MM.1S (cell line): ENCODE measurements around the gene LEPROT.

ENCODE experiments used
- DNase-seq: peaks from one replicate; pipeline ENCODE4 v3.0.0-alpha.2; 2015
- H2AFZ ChIP-seq: fragments of 300-600 bp; sonication (generic); 2 replicates; pipeline ENCODE4 v1.6.0; 2016; ENCODE audit warnings: antibody characterized with exemption, low read length
- H3F3A ChIP-seq: fragments of 300-600 bp; sonication (generic); 2 replicates; pipeline ENCODE4 v1.6.1; 2016; ENCODE audit warnings: mild to moderate bottlenecking, antibody characterized with exemption, low read length, moderate library complexity, mixed read lengths; ENCODE audit not compliant: insufficient read depth
- H3K27ac ChIP-seq: fragments of 300-600 bp; sonication (generic); 2 replicates; pipeline ENCODE4 v1.5.1; 2016; ENCODE audit warnings: mild to moderate bottlenecking, low read length
- H3K27me3 ChIP-seq: fragments of 300-600 bp; sonication (generic); replicated peaks from 2 replicates; pipeline ENCODE4 v1.6.0; 2016; ENCODE audit warnings: low read length; ENCODE audit not compliant: insufficient read depth
- H3K36me3 ChIP-seq: fragments of 300-600 bp; sonication (generic); replicated peaks from 2 replicates; pipeline ENCODE4 v1.6.1; 2016; ENCODE audit warnings: mild to moderate bottlenecking, low read length, mixed read lengths; ENCODE audit not compliant: insufficient read depth
- H3K4me1 ChIP-seq: fragments of 300-600 bp; sonication (generic); 2 replicates; pipeline ENCODE4 v1.6.1; 2016; ENCODE audit warnings: low read length, mixed read lengths
- H3K4me2 ChIP-seq: fragments of 300-600 bp; sonication (generic); 2 replicates; pipeline ENCODE4 v1.6.0; 2016; ENCODE audit warnings: low read depth, low read length
- H3K4me3 ChIP-seq: fragments of 300-600 bp; sonication (generic); 2 replicates; pipeline ENCODE4 v1.5.1; 2016; ENCODE audit warnings: low read length, mixed read lengths
- H3K79me2 ChIP-seq: fragments of 300-600 bp; sonication (generic); 2 replicates; pipeline ENCODE4 v1.6.1; 2016; ENCODE audit warnings: mixed run types, low read length, mixed read lengths
- H3K9ac ChIP-seq: fragments of 300-600 bp; sonication (generic); 2 replicates; pipeline ENCODE4 v1.6.1; 2016; ENCODE audit warnings: low read length, mixed read lengths
- H3K9me2 ChIP-seq: fragments of 300-600 bp; sonication (generic); replicated peaks from 2 replicates; pipeline ENCODE4 v1.6.1; 2016; ENCODE audit warnings: mild to moderate bottlenecking, low read length, mixed read lengths; ENCODE audit not compliant: insufficient read depth
- H3K9me3 ChIP-seq: fragments of 300-600 bp; sonication (generic); replicated peaks from 2 replicates; pipeline ENCODE4 v1.6.1; 2016; ENCODE audit warnings: mild to moderate bottlenecking, low read length, mixed read lengths; ENCODE audit not compliant: insufficient read depth
- H4K20me1 ChIP-seq: fragments of 300-600 bp; sonication (generic); 2 replicates; pipeline ENCODE4 v1.6.1; 2016; ENCODE audit warnings: mild to moderate bottlenecking, low read length, moderate library complexity, mixed read lengths; ENCODE audit not compliant: insufficient read depth
- EZH2 ChIP-seq: fragments of 300-600 bp; sonication (generic); optimal IDR thresholded peaks from 2 replicates; pipeline ENCODE3; 2017; ENCODE audit warnings: low read depth, mild to moderate bottlenecking, antibody characterized with exemption, low read length, mixed read lengths
- EZH2phosphoT487 ChIP-seq: fragments of 300-600 bp; sonication (generic); IDR thresholded peaks from 2 replicates; pipeline ENCODE4 v1.6.1; 2018; ENCODE audit warnings: antibody characterized with exemption, low read length
- TF ChIP-seq, protein P1 (sequence below): fragments of 300-600 bp; sonication (generic); IDR thresholded peaks from 2 replicates; pipeline ENCODE4 v1.5.1; 2016; ENCODE audit warnings: antibody characterized with exemption, low read length, mixed read lengths

LEPROT gene

DNA sequence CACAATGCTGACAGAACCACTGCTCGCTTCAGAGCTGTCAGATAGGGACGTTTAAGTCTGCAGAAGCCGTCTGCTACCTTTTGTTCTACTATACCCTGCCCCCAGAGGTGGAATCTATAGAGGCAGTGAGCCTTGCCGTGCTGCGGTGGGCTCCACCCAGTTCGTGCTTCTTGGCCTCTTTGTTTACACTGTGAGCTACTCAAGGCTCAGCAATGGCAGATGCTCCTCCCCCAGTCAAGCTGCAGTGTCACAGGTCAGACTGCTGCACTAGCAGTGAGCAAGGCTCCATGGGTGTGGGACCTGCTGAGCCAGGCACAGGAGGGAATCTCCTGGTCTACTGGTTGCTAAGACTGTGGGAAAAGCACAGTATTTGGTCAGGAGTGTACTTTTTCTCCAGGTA lies 47.1 kb downstream of the LEPROT start:
- DNase-seq = no peak
- Histone ChIP-seq H2AFZ (no peak overlapping the region), H3K4me3 (no peak overlapping the region), H3K9me2 (no peaks in the 10 kb centered on the region), H4K20me1 (no peaks in the 10 kb centered on the region), H3K27me3 (no peaks in the 10 kb centered on the region), H3K9ac (no peak overlapping the region), H3F3A (no peaks in the 10 kb centered on the region), H3K4me2 (no peak overlapping the region), H3K79me2 (no peaks in the 10 kb centered on the region), H3K36me3 (no peaks in the 10 kb centered on the region), H3K27ac (no peak overlapping the region), H3K9me3 (no peaks in the 10 kb centered on the region), H3K4me1 (no peaks in the 10 kb centered on the region)
- TF ChIP-seq EZH2phosphoT487 (no peak), EZH2 (no peak)
- TF ChIP-seq, protein P1, sequence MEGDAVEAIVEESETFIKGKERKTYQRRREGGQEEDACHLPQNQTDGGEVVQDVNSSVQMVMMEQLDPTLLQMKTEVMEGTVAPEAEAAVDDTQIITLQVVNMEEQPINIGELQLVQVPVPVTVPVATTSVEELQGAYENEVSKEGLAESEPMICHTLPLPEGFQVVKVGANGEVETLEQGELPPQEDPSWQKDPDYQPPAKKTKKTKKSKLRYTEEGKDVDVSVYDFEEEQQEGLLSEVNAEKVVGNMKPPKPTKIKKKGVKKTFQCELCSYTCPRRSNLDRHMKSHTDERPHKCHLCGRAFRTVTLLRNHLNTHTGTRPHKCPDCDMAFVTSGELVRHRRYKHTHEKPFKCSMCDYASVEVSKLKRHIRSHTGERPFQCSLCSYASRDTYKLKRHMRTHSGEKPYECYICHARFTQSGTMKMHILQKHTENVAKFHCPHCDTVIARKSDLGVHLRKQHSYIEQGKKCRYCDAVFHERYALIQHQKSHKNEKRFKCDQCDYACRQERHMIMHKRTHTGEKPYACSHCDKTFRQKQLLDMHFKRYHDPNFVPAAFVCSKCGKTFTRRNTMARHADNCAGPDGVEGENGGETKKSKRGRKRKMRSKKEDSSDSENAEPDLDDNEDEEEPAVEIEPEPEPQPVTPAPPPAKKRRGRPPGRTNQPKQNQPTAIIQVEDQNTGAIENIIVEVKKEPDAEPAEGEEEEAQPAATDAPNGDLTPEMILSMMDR = no peak

DNA sequence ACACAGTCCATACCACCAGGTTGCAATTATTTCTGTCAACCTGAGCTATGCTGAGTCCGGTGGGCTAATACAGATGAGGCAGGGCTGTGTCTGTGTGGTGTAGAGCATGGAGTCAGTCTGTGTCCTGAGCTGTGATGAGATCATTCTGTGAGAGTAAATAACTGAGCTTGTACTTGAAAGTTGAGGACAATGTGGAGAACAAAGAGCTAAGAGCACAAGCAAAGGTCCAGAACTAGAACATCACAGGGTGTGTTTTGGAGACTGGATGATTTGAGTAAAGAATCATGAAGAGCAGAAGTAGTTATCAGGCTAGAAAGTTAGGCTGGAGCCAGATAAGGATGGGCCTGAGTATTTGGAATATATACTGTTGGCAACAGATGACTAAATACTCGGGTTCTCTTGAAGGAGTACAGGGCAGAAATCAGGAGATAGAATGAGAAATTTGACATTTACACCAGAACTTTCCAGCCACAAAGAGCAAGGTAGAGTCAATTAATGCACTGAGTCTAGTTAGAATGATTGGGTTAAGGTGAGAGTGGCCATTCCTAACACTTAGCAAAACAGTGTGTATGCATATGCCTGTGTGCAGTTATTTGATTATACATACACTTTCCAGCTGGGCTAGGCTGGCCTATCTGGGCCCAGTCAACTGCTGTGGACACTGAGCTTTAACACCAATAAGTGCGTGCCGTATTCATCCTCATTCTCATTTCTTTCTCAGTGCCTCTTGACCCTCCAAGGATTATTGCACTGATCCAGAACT lies 48.8 kb downstream of the LEPROT start:
- Histone ChIP-seq H3K79me2 (no peaks in the 10 kb centered on the region), H3K9me2 (no peaks in the 10 kb centered on the region), H3K27me3 (no peaks in the 10 kb centered on the region), H3K9ac (no peak overlapping the region), H3K4me3 (no peak overlapping the region), H3K9me3 (no peaks in the 10 kb centered on the region), H3K4me2 (no peak overlapping the region), H3K27ac (no peak overlapping the region), H3K36me3 (no peaks in the 10 kb centered on the region), H3F3A (no peaks in the 10 kb centered on the region), H3K4me1 (no peaks in the 10 kb centered on the region), H4K20me1 (no peaks in the 10 kb centered on the region), H2AFZ (no peak overlapping the region)
- TF ChIP-seq EZH2 (no peak), EZH2phosphoT487 (no peak)
- TF ChIP-seq, protein P1 = no peak
- no peak for DNase-seq

DNA sequence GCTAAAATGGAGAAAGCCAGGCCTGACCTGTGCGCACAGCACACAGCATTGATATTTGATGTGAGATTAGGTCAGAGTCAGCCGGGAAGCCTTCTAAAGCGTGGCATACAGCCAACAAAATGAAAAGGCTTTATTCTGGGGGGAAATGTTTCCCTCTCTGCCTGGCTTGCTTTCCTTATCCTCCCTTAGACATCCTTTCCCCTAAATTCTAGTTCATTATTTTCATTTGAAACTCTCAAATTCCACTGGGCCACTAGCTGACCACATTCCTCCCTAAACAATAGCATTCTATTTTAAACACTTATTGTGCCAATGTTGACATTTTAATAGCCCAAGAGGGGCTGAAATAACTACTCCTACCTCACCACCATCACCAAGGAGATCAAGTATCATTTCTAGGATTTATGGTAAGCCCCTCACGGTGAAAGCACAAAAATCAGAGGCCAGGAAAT lies 49.4 kb downstream of the LEPROT start:
- Histone ChIP-seq H3K9ac (no peak overlapping the region), H3F3A (no peaks in the 10 kb centered on the region), H3K79me2 (no peaks in the 10 kb centered on the region), H2AFZ (no peak overlapping the region), H3K4me2 (no peak overlapping the region), H3K9me3 (no peaks in the 10 kb centered on the region), H3K27me3 (no peaks in the 10 kb centered on the region), H3K36me3 (no peaks in the 10 kb centered on the region), H4K20me1 (no peaks in the 10 kb centered on the region), H3K9me2 (no peaks in the 10 kb centered on the region), H3K4me1 (no peaks in the 10 kb centered on the region), H3K27ac (no peak overlapping the region), H3K4me3 (no peak overlapping the region)
- DNase-seq = no peak
- no peak for TF ChIP-seq EZH2phosphoT487
- TF ChIP-seq, protein P1 = no peak
- no peak for TF ChIP-seq EZH2
